Effector CD8-positive, alpha-beta T cell (primary cell): ENCODE data around the gene RAI1.
"Not testable (repeated sequence)": the region's sequence is repeated elsewhere in the genome, so short reads cannot be mapped to it uniquely, and the experiment has no call there.

Experiments
- DNase-seq: peaks from one replicate; lab custom pipeline; 2025; lab: John Stamatoyannopoulos, UW

RAI1 gene

DNA sequence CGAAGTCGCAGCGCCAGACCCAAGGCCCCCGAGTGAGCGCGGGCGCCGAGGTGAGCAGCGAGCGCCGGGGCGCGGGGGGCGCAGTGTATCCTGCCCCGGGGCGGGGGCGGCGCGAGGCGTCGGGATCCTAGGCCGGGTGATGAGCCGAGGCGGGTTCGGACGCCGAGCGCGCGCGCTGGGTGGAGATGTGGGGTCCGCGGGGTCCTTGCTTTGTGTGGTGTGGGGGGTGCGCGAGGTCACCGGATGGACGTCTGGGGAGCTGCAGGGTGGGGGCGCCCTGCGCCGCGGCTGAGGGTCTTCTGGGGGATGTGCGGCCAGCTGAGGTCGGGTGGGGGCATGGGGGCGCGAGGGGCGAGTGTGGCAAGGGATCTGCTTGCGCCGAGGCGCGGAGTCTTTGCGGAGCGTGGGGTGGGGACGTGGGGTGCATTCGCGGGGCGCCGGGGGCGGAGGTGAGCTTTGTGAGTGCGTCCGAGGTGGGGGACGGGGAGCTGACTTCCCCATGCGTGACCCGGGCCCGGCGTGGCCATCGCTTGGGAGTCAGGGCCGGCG lies 560 bp downstream of the RAI1 start:
- peak; percentile 25 for DNase-seq

DNA sequence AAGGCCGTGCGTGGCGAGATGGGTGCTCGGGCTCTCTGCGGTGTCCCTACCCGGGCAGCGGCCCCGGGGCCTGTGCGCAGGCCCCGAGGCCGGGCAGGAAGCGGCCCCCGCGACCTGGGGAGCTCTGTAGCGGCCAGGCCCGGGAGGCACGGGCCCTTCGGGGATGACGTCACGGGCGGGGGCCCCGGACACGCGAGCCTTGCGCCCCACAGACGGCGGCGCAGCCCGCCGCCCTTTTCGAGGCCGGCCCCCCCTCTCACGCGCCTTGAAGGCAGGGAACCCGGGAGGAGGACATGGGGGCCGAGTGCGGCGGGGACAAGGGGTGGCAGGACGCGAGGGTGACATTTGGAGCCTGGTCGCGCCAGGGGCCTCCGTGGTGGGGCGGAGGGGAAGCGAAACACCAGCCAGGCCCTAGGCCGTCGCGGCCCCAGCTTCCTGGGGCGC lies 1.1 kb downstream of the RAI1 start:
- DNase-seq = peak; percentile 33

DNA sequence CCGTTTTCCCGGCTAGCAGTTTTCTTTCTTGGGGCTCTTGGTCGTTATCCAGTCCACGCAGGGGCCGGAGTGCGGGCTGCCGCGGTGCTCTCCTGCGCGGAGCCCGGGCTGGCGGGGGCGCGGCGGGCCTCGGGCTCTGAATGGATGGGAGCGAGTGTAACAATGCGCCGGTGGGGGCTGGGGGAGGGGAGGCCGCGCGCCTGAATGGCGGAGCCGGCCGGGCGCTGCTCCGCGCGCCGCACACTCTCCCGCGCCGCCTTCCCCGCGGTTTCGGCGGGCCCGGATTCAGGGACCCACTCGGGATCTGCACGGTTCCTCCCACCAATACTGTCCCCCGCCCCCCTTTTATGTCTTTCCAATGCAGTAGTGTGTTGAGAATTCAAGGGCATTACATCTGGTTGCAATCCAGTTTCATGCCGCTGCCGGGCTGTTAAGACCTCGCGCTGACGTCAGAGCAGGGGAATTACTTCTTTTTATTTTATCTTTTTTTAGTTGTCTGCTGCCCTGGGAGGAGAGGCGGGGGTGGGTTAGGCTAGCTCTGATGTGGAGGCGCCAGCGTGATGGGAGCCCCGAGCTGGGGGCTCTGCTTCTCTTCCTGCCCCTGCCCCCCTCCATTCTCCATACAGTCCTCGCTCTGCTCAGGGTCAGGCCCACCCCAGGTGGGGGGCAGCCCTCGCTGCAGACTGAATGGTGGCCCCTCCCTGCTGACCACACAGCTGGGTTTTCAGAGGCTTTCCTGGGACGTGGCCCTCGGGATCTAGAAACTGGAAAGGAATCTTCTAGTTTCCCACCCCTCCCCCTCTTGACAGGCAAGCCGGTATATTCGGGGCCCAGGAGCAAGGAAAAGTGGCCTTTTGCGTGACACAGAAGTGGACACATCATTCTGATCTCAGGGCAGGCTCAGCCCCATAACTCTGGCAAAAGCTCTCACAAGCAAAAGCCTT lies 1.8 kb downstream of the RAI1 start:
- peak; percentile 67 for DNase-seq

DNA sequence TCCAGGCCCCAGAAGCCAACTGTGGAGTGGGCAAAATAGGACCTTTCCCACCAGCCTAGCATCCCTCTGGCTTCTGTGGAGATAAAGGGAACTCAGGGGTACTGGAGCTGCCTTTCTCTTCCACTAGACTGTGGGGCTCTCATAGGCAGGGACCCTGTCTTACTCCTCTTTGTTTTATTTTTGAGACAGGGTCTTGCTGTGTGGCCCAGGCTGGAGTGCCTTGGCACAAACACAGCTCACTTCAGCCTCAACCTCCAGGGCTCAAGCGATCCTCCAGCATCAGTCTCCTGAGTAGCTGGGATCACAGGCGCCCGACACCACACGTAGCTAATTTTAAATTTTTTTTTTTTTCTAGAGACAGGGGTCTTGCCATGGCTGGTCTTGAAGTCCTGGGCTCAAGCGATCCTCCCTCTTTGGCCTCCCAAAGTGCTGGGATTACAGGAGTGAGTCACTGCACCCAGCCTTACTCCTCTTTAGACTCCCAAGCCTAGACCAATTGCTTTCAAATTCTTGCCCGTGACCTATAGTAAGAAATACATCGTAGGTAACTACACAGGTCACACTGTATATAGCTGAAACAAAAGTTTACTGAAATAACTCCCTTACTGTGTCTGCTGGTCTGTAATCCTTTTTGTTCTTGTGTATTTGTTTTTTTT lies 2.6 kb downstream of the RAI1 start:
- DNase-seq = no peak

DNA sequence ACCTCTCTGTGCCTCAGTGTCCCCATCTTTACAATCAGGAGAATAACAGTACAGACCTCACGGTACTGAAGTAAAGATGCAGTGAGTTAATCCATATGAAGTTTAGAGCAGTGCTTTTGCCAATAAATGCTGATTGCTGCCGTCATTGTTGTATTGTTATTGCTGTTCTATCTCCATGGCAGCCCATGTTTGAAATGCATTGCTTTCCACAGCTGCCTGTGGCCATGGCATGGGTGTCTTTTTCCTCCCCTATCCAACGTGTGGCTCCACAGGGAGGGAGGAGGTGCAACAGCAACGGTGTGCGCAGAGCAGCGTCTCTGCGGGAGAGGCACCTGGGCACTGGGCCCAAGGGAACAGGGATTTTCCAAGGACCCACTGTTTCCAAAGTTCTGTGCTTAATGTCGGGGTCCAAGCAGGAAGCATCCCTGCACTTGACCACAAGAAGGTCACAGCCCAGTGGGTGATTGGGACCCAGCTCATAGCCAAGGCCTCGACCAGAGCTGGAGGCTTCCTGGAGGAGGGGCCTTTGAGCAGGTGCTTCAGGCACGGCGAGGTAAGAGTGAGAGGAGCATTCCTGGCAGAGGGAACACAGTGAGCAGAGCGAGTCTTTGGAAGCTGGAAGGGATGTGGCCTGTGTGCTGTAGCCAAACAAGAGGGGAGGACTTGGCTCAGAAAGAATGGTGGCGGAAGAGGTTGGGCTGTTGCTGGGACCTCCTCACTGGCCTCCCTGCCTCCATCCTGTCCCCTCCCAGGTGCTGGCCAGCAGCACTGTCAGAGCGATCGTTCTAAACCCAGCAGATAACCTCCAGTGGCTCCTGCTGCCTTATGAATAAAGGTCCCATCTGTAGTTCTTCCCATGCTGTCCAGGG lies 3.9 kb downstream of the RAI1 start:
- no peak for DNase-seq

DNA sequence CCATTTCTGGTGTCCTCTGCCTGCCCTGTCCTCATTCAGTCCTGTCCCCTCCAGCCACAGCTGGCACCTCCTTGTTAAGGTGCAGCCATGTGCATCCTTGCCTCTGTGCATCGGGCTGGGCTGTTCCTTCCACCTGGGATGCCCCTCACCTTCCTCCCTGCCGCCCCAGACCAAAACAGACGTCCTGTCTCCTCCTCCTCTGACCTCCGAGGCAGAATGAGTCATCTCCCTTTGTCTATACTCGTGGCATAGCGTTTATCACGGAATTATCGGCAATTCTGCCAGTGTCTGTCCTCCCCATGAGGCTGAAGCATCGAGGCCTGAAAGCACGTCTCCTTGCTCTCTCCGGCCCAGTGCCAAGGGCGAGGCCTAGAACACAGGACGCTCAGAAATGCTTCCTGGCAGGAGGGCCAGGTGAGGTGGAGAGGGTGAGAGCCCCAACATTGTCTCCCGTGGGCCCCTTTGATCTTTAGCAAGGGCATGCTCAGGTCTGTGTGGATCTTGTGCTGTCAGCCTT lies 4.6 kb downstream of the RAI1 start:
- DNase-seq = no peak

DNA sequence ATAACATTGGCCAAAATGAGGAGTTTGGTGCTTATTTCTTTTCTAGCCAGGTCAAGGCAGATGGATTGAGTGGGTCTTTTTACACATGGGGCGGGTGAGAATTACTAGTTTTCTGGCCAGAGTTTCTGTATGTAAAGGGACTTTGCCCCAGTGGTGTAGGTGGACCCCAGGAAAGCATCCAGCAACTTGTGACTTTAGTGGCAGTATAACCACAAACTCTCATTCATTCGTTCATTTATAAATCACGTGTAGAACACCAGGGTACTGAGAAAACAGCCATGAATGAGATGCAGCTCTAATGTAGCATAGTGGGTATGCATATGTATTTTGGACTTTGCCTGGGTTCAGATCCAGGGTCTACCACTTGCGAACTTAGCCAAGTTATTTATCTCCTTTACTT lies 8.1 kb downstream of the RAI1 start:
- no peak for DNase-seq

DNA sequence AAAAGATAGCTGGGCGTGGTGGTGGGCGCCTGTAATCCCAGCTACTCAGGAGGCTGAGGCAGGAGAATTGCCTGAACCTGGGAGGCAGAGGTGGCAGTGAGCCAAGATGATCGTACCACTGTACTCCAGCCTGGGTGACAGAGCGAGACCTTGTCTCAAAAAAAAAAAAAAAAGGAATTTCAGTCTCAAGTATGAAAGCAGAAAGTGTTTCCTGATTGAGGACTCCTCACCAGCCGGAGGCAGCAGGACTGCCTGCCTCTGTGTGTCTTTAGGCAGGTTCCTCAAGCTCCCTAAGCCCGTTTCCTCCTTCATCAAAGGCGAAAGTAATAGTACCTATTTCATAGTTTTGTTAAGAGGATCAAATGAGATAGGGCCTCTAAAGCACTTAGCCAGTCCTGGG lies 9.0 kb downstream of the RAI1 start:
- not testable (repeated sequence) for DNase-seq

DNA sequence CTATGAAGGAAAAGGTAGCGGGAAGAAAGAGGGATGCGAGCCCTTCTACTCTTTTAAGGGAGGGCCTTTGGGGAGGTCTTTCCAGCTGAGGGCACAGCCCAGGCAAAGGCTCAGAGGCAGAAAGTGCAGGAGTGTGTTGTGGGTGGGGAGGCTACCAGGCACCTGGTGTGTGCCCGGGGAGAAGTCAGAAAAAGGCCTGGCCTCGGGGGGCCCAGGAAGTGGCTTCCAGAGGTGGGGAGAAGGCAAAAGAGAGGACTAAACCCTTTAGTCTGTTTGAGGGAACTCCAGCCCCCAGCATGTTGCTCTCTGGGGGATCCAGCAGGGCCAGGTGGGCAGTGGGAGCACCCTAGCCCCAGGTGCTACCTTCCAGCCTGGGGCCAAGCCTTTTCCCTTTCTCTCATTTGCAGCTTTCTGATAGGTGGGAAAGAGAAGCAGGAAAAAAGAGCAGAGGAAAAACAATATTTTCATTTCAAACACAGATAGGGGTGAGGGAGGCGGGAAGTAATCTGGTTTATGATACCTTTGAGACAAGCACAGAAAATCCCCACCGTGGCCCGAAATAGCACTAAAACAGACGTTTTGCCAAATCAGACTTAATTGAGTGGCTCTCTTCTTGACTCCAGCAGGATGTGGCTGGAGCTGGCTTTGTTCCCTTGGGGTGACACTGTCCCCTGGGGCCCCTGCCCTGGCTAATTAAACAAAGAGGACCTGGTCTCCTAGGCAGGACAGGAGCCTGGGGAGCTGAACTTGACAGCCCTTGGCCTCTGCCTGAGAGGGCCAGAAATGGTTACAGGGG lies 10.4 kb downstream of the RAI1 start:
- DNase-seq = no peak

DNA sequence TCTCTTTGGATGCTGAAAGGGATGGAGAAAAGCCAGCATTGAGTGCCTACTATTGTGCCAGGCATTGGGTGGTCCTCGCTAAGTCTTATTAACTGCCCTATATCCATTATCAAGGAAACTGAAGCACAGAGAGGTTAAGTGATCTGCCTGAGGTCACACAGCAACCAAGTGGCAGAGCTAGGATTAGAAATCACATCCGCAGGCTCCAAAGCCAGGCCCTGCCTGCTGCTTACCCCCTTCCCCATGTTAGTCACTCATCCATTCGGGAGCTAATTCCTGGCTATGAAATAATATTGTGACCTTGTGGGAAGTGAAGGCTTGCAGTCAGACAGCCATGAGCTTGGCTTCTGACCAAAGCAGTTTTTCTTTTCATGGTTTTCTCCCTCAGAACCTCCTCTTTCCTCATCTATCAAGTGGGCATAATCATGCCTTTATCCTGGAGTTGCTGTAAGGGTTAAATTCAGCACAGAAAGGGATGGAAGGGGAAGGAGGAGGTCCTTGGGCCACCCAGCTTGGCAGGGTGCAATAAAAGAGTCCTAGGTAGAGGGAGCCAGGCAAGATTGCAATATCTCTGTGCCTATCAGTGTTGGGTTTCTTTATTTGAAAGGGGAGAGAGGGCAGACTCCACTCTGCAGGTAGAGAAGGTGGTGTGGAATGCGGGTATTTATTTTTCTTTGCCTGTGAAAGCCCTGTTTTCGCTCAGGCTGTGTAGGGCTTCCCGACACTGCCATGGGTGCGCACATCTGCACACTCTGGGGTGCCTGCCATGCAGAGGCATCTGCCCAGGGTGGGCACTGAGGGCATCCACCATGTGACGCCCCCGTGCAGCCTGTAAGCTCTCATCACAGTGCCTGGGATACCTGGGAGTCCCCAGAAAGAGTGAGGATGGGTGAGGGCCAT lies 11.3 kb downstream of the RAI1 start:
- no peak for DNase-seq

DNA sequence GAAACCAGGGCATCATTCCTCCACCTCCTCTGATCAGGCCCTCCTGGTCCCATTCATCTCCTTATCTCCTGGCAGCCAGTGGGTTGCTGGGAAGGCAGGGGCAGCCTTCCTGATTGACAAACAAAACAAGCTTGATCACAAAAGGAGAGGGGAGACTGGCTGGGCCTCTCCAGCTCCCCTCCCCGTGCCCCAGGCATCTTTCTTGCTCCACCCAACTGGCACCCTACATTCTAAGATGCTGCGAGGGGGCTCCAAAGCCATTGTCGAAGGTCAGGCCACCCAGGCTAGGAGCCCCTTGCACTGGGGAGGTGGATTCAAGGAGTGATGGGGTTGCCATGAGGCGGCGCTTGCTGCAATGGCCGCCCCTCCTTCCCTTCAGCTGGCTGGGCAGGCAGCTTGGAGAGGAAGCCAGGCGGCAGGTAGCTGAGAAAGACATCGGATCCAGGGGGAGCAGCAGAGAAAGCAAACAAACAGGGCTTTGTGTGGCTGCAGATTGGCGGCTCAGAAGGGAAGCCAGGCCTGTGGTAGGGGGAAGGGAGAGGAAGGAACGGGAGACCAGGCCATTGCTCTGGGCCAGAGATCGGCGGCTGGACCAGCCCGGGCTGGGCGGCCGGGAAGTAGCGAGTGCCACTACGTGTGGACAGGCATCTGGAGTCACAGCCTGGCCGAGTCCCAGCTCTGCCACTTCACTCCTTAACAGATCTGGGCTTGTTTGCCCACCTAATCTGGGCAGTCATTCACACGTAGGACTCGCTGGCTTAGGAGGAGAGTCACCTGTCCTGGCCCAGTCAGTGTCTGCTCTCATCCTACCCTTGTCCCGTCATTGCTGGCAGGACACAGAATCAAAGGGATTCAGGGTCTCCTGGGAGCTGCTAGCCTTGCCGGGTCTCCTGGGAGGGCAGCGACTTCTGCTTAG lies 12.3 kb downstream of the RAI1 start:
- no peak for DNase-seq

DNA sequence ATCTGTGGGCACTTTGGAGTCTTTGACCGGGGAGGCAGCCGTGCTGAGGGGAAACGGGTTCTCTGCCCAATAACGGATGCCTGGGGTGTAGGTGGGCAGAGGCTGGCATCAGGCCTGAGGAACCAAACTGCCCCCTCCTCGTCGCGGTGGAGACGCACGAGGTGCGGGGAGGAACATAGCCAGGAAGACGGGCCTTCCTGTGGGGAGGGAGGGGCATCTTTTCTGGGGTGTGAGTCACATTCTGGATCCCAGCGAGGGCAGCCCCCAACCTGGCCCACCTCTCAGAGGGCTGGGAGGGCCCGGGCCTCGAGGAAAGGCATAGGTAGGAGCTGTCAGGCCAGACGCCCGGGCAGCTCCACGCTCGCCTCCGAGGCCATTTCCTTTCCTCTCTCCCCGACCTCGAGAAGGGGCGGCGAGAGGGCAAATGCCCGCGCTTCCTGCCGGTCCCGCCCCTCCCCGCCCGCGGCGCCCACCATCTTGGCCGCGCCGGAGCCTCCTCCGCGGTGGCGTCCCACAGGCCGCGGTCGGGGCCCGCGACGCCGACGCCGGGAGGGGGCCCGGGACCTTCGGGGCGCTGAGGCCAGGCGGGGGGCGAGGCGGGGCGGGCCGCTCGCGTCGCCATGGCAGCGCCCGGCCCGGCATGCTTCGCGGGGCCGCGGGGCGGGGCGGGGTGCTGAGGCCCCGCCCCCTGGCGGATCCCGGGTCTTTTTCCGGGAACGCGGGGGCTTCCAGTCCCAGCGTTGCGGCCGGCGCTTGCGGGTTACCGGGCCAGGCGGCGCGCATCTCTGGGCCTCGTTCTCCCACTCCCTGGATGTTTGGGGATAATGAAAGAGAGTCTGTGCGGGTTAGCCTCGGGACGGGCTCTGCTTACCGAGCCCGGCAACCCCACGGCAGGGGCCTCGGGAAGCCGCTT lies 13.2 kb downstream of the RAI1 start:
- DNase-seq = peak; percentile 66

DNA sequence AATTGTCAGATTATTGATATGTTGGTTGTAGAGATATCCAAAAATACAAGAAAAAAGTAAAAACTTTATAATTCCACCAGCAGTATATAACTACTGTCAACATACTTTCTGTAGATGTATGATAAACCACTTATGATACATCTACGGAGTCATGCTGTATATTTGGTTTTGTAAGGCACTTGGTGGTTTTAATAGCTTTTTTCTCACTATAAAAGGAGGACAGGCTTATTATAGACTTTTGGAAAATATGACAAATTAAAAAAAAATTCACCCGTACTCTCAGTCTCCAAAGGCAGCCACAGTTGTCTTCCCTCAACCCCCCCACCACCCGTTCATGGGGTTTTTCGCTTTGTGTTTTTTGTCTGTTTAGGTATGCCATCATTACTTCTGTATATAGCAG lies 14.8 kb downstream of the RAI1 start:
- DNase-seq = no peak

DNA sequence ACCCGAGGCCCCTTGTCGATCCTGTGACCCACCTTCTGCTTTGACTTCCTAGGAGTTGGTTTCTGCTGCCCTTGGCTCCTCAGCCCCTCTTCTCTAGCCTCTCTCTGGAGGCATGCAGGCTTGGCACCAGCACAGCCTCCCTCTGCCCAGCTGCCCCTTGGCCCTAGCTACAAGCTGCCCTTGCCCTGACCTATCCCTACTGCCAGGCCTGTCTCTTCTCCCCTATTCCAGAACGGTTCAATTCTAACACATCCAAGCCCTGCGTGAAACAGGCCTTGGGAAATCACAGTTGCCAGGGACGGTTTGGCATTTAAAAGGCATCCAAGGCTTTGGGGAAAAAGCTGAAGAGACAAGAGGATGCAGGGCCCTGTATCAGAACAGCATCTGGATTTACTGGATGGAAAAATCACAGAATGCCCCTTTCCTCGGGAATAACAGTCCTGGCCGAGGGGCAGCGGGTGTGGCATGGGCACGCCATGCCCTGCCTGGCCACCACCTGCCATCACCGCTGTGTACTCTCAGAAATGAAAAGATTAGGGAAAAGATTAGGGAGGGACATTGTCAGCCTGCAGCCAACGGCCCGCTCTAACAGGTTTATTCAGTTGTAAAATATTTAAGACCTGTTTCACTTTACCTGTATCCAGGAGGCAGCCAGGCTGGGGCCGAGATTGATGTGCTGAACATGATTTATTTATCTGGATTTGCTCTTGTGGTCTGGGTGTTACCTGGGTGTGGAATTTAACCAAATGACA lies 15.8 kb downstream of the RAI1 start:
- no peak for DNase-seq

DNA sequence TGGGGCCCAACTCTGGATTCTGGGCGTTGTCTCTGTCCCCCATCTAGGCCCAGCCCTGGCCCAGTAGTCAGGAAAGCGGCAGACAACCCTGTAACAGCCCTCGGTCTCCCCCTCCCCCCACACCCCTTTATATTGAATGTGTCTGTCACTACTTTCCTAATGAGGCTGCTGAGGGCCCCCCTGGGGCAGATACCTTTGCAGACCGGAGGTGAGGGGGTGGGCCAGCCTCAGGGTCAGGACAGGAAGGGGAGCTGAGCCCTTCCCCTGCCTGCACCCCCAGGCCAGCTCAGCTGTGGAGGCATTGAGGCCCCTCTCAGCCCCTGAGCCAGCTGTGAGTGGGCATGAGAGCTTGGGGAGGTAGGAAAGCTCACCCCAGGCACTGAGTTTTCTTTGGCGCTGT lies 17.1 kb downstream of the RAI1 start:
- no peak for DNase-seq

DNA sequence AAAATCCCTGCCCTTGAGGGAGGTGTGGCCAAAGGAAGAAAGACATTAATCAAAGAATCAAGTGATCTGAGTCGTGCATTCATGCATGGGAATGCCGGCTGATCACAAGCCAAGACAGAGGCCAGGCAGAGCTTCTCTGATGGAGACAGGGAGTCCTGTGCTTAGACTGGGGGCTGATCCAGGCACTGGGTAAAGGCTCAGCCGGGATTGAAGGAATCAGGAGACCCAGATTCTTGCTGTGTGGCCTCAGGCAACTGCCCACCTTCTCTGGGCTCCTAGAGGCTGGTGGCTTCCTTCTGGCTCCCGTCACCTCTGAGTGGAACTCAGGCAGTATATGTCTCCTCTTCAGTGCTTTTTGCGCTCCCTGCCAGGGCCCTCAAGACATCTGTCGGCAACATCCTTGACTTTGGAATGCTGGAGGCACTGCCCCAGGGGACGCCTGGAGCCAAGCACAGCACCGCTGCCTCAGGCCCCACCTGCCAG lies 17.7 kb downstream of the RAI1 start:
- DNase-seq = no peak

DNA sequence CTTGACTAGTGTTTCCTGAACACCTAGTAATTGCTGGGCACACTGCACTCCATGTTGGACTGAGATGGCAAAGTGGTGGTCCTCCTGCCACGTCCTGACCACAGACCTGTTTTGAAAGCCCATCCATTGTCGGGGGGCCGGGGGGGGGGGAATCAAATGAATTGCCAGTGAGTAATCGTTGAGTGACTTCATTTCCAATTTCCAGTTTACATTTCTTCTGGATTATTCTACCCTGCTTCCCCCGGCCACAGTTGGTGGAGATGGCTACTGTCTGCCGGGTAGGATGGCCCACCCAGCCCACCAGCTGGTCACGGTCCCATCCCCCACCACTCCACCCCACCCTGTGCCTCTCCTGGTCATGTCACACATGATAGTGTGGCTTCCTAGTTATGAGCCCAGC lies 18.2 kb downstream of the RAI1 start:
- no peak for DNase-seq
